Fibroblast of upper back skin (primary cell): ENCODE measurements around the gene TNNT3.

Source experiments
- DNase-seq: peaks from one replicate; pipeline ENCODE4 v3.0.0-alpha.2; 2013

The TNNT3 gene

DNA sequence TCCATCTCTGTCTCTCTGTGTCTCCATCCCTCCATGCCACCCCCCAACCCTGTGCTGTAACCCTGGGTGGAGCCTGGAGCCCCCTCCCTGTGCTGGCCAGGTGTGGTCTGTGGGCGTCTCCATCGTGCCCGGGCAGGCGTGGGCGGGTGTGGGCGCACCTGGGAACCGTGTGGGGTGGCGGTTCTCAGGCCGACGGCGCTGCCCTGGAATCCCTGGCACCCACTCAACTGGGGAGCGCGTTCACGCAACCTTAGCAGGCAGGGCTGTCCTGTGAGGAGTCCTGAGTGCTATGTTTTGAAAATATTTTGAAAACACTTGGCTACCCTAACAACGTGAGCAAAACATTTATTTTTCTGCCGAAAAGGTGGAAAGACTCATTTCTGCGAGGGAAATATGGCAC lies 4.7 kb downstream of the TNNT3 start:
- no peak for DNase-seq

DNA sequence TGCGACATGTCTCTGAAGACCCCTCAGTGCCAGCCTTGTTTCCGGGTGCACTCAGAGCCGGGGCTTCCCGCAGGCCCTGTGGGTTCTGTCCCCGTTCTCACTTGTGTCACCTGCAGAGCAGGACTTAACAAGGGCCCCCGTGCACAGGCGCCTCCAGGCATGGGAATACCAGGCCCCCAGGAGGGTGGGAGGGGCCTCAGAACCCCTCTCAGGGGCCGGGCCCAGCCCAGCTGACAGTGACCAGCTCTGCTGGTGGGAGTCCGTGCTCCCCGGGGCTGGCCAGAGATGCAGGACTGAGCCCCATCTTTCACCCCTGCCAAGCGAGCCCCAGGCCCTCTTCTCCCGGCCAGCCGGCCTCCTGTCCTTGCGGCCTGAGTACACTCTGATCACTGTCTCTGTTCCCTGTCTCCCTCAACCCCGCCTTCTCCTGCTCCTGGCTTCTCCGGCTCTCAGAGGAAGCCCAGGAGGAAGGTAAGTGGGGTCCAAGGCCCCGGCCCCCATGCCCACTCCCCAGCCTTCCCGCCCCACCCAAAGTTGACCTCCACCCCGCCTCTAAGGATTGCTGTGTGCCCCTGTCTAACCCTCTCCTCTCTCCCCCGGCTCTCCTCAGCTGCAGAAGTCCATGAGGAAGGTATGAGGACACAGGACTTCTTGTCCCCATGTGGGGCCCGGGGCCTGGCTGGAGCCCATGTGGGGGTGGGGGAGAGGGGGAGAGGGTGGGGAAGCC lies 5.3 kb downstream of the TNNT3 start:
- no peak for DNase-seq

DNA sequence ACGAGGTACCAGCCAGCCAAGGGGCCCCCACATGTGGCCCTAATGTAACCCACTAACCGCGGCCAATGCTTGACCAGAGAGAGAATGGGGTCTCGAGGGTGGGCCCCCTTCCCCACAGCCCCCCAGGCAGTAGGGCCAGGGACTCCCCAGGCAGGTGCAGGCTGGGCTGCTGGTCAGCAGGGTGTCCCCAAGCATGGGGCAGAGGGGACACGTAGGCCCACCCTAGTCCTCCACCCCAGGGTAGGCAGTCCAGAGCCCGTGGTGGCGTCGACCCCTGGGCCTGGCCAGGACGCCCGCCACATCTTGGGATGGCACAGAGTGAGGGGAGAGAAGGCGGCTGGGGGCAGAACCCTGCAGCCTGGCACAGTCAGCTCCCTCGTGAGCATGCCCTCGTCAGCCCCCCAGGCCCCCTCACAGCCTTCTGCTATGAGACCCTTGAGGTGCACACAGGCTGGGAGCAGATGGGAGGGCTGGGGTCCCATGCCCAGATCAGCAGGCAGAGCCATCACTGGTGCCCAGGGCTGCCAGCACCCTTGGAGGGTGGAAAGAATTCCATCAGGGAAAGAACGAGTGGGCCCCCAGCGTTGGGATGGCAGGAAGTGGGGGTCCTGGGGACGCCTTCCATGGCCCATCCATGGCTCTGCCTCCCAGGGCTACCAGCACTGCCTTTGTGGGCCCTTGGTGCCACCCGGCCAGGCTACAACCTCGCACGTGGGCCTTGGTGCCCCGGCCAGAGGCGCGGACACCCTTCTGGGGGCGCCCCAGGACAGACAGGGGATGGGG lies 6.1 kb downstream of the TNNT3 start:
- no peak for DNase-seq

DNA sequence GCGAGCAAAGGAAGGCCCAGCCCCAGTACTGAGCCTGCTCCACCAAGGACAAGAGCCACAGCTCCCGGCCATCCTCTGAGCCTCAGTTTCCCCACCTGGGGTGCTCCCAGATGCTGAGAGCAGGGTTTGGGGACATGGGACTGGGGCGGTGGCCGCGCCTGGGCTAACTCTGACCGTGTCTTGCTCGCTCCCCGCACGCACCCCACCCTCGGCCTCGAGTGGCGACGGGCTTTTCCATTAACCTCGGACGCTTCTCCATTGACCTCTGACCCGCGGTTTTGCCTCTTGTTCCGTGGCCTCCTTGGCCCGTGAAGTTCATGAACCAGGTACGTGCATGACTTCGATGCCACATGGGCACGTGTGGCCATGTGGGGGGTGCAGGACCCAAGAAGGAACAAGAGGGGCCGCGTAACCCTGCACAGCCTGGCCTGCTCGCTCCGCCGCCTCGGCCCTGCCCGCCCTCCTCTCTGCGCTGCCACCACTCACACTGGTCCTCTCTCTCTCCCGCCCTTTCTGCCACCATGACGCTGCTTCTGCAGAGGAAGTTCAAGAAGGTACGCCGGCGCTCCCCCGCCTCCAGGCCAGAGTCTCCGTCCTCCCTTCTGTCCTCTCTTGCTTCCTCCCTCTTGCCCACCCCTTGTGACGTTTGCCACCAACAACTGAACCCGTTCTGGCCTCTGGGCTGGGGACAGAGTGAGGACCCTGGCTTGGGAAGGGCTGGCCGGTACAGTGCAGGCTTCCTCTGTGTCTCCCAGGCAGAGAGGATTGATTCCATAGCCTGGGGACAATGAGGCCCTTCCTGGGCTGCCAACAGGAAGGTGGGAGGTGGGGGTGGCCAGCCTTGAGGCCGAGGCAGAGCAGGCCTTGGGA lies 6.9 kb downstream of the TNNT3 start:
- no peak for DNase-seq

DNA sequence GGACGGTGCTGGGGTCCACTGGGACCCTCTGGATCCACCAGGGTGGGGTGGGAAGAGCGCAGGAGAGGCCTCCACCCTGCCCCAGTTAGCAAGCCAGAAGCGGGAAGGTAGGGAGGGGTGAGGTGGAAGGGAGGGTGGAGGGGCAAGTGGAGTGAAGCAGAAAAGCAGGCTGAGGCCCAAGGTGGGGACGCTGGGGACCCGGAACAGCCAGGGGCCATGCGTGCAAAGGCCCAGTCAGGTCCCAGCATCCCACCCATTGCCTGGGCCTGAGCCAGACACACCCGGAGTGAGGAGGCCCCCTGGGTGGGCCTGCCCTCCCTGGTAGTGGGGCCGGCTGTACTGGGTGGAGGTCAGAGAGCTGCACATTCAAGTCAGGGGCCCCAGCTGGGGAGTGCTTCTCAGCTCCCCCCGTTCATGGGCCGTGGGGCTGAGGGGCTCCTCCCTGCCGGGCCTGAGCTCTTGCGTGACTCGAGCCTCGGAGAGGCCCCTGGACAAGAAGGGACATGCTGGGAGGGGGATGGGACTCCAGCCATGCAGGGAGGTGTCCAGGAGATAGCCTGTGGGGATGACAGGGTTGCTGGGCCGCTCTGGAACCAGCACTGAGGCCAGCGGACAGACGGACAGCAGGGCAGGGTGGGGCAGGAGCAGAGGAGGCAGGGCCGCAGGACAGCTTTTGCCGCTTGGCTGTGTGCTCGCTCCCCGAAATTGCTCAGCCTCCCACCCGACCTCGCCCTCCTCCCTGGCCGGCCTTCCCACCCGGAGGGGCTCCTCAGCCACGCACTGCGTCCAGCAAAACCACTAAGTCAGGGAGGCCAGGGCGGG lies 7.7 kb downstream of the TNNT3 start:
- DNase-seq, result peak; percentile 25

DNA sequence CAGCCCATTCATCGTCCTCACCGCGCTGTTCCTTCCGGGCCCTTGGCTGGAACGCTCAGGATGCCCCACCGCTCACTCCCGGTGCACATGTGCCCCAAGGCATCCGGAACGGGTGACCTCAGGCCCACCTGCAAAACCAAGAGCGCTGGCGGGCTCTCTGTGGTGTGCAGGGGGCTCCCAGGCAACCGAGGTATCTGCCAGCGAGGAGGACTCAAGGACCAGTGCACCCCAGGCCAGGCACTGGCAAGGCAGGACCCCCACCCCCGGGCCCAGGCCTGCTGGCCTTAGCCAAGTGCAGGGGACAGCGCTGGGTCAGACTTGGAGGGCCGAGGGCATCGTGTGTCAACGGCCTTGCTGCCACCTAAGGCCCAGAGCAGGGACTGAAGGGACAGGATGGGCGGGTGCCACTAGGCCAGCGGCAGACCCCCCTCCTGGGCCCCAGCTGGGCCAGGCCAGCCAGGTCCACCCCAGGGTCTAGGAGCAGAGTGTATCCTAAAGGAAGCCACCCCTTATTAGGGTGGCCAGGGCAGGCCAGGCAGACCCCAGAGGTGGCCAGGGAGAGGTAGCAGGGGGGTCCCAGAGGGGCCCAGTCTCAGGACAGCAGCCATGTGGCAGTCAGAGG lies 8.5 kb downstream of the TNNT3 start:
- no peak for DNase-seq

DNA sequence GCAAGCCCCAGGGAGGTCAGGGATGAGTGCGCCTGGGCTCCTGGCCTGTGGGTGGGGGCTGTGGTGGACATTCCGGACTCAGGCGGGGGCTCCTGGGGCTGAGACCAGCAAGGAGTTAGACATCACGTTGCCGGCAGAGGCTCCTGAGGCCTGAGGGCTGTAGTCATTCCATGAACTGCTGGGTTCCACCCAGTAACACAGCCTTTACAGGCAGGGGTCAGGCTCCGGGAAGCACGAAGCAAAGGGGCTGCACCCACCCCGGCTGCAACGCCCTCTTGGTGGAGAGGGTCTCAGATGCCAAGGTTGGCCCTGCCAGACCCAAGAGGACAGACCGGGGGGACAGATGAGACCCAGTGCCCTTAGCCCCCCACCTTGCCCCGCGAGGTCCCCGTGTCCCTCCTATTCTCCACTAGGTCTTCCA lies 9.0 kb downstream of the TNNT3 start:
- DNase-seq, result no peak

DNA sequence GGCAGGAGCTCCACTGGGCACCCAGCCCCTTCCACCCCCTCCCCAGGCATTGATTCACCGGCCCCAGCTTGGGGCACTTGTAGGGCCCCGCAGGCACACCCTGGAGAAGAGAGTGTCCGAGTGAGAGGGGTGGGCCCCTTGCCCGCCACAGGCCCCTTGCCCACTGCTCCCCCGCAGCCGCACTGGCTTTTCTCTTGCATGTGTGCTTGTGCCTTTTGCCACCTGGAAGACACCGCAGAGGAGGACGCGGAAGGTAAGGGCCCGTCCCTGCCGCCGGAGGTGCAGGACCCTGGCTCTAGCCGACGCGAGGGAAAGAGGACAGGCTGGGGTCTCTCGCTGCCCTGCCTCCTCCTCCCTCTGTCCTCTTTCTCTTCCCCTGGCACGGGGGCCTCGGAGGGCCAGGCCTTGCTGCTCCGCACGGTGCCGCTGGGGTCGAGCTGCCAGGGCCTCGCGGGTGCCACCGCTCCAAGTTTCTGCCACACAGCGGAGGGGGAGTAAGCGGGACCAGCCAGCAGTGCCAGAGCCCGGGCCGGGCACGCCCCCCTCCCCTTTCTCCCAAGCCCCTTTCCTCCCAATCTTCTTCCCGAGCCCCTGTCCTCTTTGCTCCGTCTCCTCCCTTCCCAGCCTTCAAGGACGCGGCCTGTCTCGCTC lies 9.5 kb downstream of the TNNT3 start:
- DNase-seq, result no peak

DNA sequence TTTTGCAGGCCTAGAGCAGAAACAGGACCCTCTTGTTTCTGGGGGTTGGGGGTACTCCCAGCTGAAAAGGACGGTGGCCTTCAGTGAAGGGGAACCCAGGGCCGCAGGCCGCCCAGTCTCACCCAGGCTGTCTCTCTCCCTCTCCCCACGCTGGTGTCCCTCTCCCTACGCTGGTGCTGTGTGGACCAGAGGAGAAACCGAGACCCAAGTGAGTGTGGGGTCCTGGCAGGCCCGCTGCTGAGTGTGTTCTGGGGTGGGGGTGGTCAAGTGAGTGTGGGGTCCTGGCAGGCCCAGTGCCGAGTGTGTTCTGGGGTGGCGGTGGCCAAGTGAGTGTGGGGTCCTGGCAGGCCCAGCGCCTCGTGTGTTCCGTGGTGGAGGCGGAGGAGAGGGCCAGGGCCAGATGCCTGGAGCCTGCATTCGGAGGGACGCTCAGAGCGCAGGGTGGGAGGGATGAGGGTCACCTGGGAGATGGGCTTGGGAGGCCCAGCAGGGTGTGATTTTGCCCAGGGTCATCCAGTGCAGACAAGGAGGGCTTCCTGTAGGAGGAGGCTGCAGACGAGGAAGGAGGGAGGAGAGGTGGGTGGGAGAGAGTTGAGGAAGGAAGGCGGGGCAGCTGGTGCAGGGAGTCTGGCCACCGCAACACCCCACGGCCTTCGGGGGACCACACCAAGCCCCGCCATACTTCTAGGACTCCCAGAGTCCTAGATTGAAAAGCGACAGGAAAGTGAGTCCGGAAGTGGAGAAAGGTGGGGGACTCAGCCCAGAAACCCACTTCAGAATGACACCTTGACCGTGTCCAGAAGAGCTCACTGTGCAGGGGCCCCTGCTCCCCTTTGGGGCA lies 10.3 kb downstream of the TNNT3 start:
- no peak for DNase-seq

DNA sequence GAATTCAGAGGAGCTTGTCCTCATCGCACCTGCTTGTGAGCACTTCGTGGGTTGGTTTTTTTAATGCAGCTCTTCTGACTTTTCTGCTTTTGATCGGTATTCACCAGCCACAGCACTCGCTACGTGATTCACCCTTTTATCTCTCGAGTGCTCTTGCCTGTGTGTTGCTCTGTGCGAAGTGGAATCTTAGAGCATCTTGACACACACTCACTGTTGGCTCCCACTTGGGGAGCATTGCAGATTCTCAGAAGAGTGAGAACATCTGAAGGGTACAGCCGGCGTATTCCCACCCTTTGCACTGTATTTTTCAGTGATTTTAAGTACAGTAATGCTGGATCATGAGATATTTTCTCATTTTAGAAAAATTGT lies 10.9 kb downstream of the TNNT3 start:
- peak; percentile 43 for DNase-seq

DNA sequence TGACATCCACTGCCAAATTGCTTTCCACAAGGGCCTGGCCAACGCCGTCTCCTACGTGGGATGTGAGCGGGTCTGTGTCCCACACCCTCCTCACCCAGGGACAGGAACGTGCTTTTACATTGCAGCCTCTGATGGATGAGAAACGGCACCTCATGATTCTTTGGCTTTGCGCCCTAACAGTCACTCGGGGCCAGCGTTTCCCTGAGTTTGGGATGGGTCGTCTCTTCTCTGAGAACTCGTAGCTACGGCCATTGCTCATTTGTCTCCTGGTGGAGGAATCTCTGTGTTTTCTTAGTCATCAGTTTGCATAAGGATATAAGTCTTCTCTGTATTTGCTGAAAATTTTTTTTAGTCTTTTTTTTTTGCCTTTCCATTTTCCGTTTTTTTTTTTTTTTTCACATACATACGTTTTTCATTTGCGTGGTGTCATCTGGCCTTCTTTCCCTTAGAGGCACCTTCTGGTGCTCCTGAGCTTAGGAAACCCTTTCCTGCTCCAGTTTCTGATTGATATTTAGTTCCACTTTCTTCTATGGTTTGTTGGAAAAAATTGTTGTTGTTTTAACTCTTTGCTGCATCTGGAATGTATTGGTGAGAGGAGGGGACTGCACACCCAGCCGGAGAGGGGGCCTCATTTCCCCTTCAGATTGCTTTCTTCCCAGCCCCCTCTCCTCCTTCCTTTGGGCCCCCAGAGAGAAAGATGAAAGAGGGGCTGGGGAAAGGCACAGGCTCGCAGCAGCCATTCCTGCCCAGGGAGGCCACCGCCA lies 12.0 kb downstream of the TNNT3 start:
- DNase-seq, result peak; percentile 78

DNA sequence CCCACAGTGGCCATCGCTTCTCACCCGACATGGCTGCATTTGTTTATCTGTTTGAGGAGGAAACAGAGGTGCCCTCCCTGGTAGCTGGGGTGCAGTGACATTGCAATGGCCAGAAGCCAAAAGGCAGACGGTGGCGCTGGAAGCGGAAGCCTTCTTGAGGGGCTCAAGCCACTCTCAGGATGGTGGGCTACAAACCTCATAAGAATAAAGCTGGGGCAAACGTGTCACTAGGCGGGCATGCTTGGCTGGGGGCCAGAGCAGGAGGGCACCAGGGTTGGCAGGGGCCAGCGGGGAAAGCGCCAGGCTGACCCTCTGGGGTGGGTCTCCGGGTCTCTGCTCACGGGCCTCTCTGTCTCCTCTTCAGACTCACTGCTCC lies 12.6 kb downstream of the TNNT3 start:
- no peak for DNase-seq

DNA sequence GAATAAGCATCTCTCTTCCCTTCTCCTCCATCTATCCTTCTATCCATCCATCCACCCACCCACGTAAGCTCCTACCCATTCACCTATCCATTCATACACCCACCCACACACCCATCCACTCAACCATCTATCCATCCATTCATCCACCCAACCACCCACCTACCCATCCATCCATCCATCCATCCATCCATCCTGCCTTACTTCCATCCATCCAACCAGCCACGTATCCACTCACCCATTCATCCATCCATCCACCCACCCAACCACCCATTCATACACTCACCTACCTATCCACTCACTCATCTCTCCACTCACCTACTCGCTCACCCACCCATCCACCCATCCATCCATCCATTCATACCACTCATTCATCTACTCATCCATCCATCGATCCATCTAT lies 13.2 kb downstream of the TNNT3 start:
- no peak for DNase-seq

DNA sequence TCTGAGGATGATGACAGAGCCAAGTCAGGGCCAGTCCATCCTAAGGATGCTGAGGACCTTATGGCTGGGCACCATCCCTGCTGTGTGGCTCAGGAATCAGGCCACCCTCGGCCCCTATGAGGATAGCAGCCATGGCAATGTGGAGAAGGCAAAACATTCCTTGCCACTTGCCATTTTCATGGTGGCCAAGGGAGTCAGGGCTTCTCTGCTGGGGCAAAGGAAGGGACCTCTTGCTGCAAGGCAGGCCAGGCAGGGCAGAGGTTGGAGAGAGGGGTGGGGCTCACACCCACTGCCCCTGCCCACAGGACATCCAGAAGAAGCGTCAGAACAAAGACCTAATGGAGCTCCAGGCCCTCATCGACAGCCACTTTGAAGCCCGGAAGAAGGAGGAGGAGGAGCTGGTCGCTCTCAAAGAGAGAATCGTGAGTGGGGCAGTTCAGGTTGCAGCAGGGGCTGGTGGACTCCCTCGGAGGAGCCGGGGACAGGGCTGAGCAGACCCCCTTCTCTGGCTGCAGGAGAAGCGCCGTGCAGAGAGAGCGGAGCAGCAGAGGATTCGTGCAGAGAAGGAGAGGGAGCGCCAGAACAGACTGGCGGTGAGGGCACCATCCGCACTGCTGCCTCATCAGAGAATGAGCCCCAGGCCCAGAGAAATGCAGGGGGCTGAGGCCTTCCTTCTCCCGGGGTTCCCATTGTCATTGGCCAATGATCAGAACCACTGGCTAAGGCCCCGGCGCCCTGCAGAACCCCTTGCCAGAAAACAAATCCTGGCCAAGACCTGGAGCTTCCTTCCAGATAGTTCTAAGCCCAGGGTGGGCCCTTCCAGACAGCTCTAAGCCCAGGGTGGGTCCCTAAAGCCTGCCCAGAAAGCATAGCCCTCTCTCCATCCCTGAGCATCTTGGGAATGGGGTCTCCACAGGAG lies 14.2 kb downstream of the TNNT3 start:
- no peak for DNase-seq

DNA sequence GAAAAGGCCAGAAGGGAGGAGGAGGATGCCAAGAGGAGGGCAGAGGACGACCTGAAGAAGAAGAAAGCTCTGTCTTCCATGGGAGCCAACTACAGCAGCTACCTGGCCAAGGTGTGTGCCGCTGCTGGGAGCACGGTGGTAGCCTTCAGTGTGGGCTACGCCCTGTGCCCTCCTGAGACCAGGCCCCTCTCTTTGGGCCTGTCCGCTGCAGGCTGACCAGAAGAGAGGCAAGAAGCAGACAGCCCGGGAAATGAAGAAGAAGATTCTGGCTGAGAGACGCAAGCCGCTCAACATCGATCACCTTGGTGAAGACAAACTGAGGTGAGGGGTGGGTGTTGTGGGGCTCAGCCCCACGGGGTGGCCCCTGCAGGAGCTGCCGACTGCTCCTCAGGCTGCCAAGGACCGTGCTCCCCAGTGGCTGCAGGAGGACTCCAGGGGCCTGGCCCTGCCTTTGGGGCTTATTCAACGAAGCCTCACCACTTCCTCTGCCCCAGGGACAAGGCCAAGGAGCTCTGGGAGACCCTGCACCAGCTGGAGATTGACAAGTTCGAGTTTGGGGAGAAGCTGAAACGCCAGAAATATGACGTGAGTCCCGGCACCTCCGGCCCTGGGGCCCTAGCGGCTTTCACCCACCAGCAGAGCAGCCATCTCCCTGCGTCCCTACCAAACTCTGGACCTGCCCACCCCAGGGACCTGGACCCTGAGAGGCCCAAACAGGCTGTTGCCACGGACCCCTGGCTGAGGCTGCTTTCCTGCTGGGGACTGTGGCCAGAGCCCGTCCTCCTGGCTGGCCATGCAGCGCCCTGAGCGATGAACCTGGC lies 15.0 kb downstream of the TNNT3 start:
- DNase-seq, result no peak

DNA sequence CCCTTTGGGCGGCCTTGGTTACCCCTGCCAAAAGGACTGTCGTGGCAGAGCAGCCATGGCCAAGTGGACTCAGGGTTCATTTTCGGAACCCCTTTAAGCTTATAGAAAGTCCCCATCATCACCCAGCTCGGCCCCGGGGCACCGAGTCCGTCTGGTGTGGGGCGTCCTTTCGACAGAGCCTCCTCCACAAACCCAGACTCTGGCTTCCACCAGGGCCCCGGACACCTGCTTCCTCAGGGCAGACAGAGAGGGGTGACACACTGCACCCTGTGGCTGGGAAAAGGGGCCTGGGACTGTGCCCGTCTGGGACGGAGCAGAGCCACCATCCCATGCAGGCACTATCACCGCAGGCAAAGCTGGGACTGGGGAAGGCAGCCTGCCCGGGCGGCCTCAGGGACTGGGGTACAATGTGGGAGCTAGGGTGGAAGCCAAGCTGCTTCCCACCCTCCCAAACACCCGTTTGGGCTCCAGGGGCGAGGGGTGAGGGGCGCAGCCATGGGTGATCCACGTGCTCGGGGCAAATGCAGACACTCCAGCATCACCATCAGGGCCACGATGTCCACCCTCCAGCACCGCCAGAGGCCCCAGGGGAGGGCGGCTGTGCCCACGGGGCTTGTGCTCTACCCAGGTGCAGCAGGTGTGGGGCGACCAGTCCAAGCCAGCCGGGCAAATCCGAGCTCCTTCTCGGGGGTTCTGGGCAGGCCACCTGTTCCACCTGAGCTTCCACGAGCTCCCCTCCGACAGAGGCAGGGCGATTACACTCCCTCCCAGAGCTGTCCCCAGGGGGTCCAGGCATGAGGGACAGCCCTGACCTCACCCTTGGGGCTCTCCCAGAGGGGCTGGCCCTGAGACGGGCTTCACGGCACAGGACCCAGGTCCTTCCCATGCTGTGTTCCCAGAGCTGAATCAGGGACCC lies 15.9 kb downstream of the TNNT3 start:
- DNase-seq, result no peak
